ENCODE measurements around the gene KCNQ5.

KCNQ5 gene

GRCh38 chr6:72950114-72950860 lies 328.4 kb downstream of the KCNQ5 start:
- Histone ChIP-seq H3K4me3 (no peak overlapping the region), H3K27ac (peak overlapping the region; percentile 51 to 64), H3K9me3 (no peaks in the 10 kb centered on the region), H3K4me1 (peaks cover 0 to 68% (median 23%) of the 10 kb centered on the region in 4 donors), H3K36me3 (no peaks in the 10 kb centered on the region), H3K27me3 (no peaks in the 10 kb centered on the region)
- no peak for DNase-seq
- intact Hi-C loops (cut with DNase I; ENCODE audit: low total_unique reads): no loop called here
- TF ChIP-seq CTCF (IDR thresholded peaks at IDR 0.05): no peak

GRCh38 chr6:72952808-72953630 lies 331.2 kb downstream of the KCNQ5 start:
- DNase-seq: no peak
- no peaks in the 10 kb centered on the region for H3K27me3 ChIP-seq
- no peak for TF ChIP-seq CTCF (IDR thresholded peaks at IDR 0.05)
- intact Hi-C loops (cut with DNase I; ENCODE audit: low total_unique reads): no loop called here
- no peaks in the 10 kb centered on the region for H3K36me3 ChIP-seq
- peak overlapping the region; percentile 24 to 47 for H3K27ac ChIP-seq
- no peaks in the 10 kb centered on the region for H3K9me3 ChIP-seq
- H3K4me3 ChIP-seq: no peak overlapping the region
- H3K4me1 ChIP-seq: peaks cover 0 to 63% (median 29%) of the 10 kb centered on the region in 4 donors

GRCh38 chr6:72953971-72954381 lies 332.1 kb downstream of the KCNQ5 start:
- DNase-seq: no peak
- intact Hi-C loops (cut with DNase I; ENCODE audit: low total_unique reads): no loop called here
- peak overlapping the region in 1 of 2 donors; percentile 24 for H3K27ac ChIP-seq
- no peaks in the 10 kb centered on the region for H3K9me3 ChIP-seq
- no peaks in the 10 kb centered on the region for H3K27me3 ChIP-seq
- H3K36me3 ChIP-seq: no peaks in the 10 kb centered on the region
- H3K4me3 ChIP-seq: no peak overlapping the region
- H3K4me1 ChIP-seq: peaks cover 0 to 58% (median 28%) of the 10 kb centered on the region in 4 donors
- no peak for TF ChIP-seq CTCF (IDR thresholded peaks at IDR 0.05)

GRCh38 chr6:72954716-72955115 lies 332.9 kb downstream of the KCNQ5 start:
- DNase-seq: no peak
- Histone ChIP-seq H3K27ac (peak overlapping the region in 1 of 2 donors; percentile 4), H3K36me3 (no peaks in the 10 kb centered on the region), H3K4me3 (no peak overlapping the region), H3K9me3 (no peaks in the 10 kb centered on the region), H3K27me3 (no peaks in the 10 kb centered on the region), H3K4me1 (peaks cover 0 to 53% (median 25%) of the 10 kb centered on the region in 4 donors)
- no peak for TF ChIP-seq CTCF (IDR thresholded peaks at IDR 0.05)
- intact Hi-C loops (cut with DNase I; ENCODE audit: low total_unique reads): no loop called here

GRCh38 chr6:72955666-72956065 lies 333.8 kb downstream of the KCNQ5 start:
- no peaks in the 10 kb centered on the region for H3K9me3 ChIP-seq
- no peak overlapping the region for H3K4me3 ChIP-seq
- no peaks in the 10 kb centered on the region for H3K27me3 ChIP-seq
- H3K36me3 ChIP-seq: no peaks in the 10 kb centered on the region
- H3K4me1 ChIP-seq: peaks cover 0 to 46% (median 18%) of the 10 kb centered on the region in 4 donors
- intact Hi-C loops (cut with DNase I; ENCODE audit: low total_unique reads): no loop called here
- no peak for DNase-seq
- no peak overlapping the region for H3K27ac ChIP-seq
- TF ChIP-seq CTCF (IDR thresholded peaks at IDR 0.05): no peak
